A172 (cell line): ENCODE measurements around the gene FAM83E. TPM values are rescaled to one million over a fixed set of nuclear protein-coding genes. Genes with fewer than 3 reads are reported as not detected.
"Not testable (repeated sequence)": the region's sequence is repeated elsewhere in the genome, so short reads cannot be mapped to it uniquely, and the experiment has no call there.

Source experiments
- DNase-seq: peaks from one replicate; pipeline ENCODE4 v3.0.0-alpha.2; 2015; ENCODE audit warnings: low spot score
- total RNA-seq: library from RNA; depleted of rRNA; stranded (reverse); fragments of >200 nt; shearing (Covaris generic); gene quantifications from 2 replicates; pipeline ENCODE4 v1.2.3, GENCODE V29; 2014

The FAM83E gene
- total RNA-seq, 1 experiment from 2014 or later = not detected

DNA sequence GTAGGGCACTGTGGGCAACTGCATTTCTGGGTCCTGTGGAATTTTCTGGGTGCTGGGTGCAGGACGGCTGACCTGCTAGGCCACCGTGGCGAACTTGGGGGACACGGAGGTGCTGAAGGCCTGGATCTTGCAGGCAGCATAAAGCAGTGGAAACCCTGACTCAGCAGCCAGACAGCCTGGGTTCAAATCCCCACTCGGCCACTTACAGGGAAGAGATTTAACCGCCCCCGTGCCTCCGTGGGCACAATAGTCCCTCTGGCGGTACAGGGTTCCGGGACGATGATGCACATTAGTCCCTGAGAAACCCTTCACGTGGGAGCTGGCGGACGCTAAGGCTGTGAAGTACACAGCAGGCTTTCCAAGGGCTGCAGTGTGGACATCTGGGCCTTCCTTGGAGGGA lies 3.0 kb downstream of the FAM83E start:
- no peak for DNase-seq

DNA sequence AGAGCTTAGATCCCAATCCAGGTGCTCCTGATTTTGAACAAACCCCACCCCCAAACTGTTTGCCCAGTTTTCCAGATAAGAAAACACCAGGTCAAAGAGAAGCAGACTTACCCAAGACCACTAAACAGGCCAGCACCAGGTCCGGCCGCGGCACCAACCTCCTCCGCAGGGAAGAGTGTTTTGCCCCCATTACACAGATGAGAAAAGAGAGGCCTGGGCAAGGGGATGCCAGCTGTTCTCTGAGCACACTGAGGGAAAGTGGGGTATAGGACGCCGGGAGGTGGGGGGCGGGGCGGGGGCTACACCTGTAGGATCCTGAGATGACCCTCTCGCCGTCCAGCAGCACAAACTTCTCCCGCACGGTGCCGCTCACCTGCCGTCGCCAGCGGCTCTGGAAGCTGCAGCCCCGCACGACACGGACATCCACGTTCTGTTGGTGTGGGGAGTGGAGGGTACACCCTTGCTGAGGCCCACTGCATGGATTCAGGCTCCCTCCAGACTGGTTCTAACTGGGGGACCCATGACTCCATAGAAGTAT lies 5.2 kb downstream of the FAM83E start:
- DNase-seq = no peak

DNA sequence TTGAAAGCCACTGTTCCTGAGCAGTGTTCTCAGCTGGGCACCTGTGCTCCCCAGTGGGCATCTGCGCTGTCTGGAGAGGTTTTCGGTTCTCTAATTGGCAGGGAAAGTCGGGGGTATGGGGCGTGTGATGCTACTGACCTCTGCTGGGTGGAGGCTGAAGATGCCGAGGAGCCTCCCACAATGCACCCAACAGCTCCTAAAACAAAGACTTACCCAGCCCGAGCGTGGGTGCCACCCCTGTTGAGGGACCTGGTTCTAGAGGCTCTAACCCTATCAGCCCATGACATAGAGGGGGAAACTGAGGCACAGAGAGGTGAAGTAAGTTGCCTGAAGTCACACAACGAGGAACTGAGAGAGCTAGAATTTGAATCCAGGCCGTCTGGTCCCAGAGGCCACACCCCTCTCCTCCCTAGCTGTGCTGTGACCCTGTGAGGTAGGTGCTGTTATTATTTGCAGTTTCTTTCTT lies 6.0 kb downstream of the FAM83E start:
- DNase-seq = peak; percentile 39

DNA sequence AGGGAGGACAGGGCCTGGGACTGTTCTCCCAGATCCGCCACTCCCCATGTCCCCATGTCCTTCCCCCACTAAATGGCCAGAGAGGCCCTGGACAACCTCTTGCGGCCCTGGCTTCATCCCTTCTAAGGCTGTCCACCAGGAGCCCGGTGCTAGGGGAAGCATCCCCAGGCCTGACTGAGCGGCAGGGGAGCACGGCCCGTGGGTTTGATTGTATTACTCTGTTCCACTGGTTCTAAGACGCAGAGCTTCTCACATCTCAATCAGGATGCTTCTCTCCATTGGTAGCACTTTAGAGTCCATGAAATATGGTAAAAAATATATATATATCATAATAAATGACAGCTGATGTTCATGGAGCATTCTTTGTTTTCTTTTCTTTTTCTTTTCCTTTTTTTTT lies 7.5 kb downstream of the FAM83E start:
- DNase-seq = no peak

DNA sequence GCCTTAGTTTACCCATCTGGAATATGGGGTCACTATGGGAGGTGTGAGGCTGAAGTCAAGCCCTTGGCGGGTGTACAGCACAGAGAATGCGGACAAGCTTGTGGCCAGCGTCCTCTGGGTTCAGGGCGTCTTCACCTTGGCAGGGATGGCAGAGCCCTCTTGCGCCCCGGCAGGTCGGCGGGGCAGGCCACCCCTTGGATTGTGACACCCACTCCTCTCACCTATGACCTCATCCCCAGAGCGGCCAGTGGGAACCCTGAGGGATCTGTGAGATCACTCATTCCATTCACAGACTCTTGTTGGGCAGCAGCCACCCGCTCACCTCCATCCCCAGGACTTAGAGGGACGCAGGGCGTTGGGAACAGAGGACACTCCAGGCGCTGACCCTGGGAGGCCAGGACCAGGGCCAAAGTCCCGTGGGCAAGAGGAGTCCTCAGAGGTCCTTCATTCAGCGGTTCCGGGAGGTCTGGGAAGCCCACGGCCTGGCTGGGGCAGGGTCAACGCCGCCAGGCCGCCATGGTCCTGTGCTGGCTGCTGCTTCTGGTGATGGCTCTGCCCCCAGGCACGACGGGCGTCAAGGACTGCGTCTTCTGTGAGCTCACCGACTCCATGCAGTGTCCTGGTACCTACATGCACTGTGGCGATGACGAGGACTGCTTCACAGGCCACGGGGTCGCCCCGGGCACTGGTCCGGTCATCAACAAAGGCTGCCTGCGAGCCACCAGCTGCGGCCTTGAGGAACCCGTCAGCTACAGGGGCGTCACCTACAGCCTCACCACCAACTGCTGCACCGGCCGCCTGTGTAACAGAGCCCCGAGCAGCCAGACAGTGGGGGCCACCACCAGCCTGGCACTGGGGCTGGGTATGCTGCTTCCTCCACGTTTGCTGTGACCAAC lies 8.2 kb downstream of the FAM83E start, which contains the start of gene SPACA4:
Gene SPACA4 (plus strand): TSS at position 280 of the 896 bp plus-strand sequence. CDS start 237 bp downstream, at position 517.
- no peak for DNase-seq

DNA sequence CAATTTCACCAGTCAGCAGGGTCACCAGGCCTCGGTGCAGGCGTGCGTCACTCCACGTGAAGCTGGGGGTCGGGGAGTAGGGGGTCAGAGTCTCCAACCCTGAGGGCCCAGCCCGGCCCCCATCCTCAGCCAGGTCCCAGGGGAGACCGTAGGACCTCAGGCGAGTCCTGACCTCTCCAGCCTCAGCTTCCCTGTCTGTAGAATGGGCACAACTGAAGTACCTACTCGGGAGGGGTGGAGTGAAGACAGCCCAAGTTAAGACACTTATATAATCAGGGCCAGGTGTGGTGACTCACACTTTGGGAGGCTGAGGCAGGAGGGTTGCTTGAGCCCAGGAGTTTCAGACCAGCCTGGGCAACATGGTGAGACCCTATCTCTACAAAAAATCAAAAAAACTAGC lies 11.0 kb downstream of the FAM83E start:
- DNase-seq = no peak

DNA sequence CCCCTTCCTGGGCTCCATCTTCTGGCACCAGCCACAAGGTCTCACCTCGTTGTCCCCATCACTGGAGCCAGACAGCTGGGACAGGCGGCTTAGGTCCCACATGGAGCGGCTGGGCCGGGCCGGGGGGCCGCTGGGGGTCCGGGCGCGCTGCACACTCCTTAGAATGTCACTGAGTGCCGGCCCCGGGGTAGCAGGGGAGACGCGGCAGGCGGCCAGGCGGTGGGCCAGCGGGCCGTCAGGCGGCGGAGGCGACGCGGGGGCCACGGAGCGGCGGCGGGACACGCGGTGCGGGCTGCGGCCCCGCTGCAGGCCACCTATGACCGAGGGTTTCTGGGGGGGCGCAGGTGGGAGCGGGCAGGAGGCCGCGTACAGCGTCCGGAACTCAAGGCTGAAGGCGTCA lies 11.4 kb downstream of the FAM83E start:
- DNase-seq = no peak

DNA sequence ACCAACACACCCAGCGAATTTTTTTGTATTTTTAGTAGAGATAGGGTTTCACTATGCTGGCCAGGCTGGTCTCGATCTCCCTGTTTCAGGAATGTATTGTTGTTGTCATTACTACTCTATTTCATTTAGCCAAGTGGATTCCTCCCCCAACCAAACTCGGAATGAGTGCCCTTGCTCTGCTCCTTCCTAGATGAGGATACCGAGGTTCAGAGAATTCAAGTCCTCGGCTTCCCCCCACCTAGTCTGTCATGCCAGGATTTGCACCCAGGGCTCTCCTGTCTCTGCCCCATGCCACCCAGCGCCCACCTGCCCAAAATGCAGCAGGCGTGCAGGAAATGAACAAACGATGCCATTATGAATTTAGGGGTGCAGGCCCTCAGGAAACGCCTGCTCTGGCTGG lies 11.9 kb downstream of the FAM83E start:
- DNase-seq = no peak

DNA sequence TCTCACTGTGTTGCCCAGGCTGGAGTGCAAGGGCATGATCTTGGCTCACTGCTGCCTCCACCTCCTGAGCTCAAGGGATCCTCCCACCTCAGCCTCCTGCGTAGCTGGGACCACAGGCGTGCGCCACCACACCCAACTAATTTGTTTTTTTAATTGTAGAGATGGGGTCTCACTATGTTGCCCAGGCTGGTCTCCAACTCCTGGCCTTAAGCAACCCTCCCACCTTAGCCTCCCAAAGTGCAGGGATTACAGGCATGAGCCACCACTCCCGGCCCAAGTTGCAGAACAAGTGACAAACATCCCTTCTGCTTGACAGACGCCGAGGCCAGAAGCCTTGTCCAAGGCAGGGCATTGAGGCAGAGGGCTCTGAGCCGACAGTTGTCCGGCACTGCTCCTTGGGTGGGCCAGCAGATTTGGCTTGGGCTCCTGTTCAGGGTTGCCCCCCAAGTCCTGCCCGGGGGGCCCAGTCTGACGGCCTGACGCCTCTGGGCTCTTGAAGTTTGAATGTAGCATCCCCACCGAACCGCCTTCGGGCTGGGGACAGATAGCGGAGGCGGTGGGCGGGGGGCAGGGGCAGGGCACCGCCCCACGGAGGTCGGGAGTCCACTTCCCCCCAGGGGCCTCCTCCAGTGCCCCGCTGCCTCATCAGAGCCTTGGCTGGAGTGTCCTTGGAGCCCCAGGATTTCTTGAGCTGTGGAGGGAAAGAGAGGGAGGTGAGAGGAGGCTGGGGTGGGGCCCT lies 14.0 kb downstream of the FAM83E start:
- no peak for DNase-seq

DNA sequence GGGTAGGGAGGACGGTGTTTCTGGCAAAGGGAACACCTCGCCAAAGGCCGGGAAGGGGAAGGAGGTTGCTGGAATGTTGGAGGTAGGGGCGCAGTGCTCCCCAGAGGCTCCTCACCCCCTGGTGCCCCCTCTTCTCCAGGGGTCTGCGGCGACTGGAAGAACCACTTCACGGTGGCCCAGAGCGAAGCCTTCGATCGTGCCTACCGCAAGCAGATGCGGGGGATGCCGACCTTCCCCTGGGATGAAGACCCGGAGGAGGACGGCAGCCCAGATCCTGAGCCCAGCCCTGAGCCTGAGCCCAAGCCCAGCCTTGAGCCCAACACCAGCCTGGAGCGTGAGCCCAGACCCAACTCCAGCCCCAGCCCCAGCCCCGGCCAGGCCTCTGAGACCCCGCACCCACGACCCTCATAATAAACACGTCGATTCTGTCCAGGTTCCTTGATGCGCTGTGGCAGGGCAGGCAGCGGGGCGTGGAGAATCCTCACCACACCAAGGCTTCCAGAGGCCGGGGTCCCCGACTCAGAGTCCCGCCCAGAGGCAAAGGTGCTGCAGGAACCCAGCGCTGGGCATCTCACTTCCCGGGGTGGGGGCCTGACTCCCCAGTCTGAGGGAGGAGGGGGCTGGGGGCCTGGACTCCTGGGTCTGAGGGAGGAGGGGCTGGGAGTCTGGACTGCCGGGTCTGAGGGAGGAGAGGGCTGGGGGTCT lies 15.7 kb downstream of the FAM83E start:
- DNase-seq = no peak

DNA sequence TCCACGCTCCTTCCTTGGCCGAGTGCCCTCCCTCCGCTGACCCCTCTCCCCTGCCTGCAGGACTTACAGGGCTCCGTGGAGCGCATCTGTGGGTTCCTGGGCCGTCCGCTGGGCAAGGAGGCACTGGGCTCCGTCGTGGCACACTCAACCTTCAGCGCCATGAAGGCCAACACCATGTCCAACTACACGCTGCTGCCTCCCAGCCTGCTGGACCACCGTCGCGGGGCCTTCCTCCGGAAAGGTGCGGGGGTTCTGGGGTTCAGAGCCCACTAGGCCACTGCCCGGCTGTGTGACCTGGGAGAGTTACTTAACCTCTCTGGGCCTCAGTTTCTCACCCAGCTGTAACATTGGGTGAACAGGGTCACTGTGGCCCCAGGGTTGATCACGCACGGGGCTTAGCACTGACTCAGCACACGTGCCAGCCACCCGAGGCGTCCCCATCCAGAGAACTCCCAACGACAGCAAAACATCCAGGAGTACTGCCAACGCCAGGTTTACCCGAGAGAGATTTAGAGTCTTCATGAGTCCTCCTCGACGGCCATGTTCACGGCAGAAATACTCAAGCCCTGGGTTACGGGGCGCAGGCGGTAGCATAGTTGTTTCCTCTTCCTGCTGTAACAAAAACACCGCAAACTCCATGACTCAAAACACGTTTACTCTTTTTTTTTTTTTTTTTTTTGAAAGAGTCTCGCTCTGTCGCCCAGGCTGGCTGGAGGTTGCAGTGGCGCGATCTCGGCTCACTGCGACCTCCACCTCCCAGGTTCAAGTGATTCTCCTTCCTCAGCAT lies 18.0 kb downstream of the FAM83E start:
- DNase-seq = no peak

DNA sequence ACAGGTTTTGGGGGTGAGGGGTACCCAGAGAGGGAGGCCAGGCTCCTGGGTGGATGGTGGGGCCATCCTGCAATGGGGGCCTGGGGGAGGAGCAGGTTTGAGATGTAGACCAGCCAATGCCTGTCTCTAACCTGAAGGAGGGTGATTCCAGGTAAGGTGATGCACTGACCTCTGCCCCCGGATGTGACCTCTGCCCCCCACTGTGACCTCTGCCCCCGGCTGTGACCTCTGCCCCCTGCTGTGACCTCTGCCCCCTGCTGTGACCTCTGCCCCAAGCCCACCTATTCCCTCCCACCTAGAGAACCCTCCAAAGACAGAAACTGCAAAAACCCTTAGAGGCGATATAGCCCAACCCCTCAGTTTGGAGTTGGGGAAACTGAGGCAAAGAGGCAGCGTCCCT lies 18.6 kb downstream of the FAM83E start:
- no peak for DNase-seq

DNA sequence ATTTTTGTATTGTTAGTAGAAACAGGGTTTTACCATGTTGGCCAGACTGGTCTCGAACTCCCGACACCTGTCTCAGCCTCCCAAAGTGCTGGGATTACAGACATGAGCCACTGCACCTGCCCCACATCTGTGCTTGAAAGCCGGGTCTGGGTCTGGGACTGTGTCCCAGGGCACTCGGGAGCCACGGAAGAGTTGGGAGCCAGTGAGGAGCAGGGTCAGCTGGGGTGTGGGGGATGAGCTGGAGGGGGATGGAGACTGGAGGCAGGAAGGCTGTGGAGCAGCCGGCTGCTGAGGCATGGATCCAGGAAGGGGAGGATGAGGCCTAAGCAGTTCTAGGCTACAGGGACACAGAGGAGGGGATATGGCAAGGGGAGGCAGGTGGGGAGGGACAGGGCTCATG lies 19.0 kb downstream of the FAM83E start:
- no peak for DNase-seq

DNA sequence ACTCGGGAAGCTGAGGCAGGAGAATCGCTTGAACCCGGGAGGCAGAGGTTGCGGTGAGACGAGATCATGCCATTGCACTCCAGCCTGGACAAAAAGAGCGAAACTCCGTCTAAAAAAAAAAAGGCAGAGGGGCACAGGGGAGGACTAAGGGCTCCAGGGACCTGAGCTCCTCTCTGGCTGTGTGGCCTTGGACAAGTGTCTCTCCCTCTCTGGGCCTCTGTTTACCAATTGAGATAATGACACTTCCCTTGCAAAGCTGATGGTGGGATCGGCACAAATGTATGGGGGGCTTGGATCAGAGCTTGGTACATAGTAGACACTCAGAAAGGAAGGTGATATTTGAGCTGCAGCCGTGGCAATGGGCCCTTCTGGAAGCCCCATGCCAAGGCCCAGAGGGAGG lies 19.7 kb downstream of the FAM83E start:
- no peak for DNase-seq

DNA sequence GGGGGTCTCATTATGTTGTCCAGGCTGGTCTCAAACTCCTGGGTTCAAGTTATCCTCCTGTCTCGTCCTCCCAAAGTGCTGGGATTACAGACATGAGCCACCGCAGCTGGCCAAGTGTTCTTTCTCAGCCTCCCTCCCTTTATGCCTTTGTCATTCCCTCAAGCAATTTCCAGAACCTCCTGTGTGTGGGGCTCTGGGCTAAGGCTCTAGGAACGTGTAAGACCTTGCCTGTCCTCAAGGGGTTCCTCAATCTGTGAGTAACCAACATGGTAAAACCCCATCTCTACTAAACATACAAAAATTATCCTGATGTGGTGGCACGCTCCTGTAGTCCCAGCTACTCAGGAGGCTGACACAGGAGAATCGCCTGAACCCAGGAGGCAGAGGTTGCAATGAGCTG lies 23.9 kb downstream of the FAM83E start:
- DNase-seq = no peak

DNA sequence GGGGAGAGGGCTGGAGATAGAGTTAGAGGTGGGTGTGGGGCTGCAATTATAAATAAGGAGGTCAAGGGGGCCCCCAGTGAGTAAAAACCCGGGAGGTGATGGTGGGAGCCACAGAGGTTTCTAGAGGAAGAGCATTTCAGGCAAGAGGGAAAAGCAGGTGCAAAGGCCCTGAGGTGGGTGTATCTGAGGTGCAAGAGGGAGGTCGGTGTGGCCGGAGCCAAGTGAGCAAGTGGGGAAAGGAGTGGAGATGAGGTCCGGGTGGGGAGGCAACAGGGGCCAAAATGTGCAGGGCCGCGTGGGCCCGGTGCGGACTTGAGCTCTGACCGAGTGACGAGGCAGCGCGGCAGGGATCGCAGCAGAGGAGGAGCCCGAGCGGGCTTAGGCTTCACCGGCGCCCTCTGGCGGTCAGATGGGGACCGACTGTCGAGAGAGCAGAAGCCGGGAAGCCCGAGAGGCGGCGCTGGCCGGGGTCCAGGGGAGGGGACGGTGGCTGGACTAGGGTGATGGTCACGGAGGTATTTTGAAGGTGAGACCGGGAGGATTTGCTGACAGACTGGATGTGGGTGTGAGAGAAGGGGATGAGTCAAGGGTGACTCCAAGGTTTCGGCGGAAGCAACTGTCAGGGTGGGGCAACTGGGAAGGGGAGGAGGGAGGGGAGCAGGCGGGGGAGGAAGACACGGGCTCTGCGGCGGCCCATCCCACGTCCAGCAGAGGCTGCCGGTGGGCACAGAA lies 26.0 kb downstream of the FAM83E start:
- peak; percentile 74 for DNase-seq

DNA sequence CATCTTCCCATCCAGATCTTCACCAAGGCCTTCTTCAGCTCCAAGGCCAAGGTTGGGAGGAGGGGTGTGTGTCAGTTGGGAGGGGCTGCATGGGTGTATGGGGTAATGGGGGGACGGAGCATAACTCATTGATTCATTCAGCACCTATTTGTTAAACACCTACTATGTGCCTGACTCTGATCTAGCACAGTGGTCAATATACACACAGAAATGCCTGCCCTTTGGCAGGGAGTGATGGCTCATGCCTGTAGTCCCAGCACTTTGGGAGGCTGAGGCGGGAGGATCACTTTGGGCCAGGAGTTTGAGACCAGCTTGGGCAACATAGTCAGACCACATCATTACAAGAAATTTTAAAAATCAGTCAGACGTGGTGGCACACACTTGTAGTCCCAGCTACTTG lies 27.5 kb downstream of the FAM83E start:
- DNase-seq = no peak

DNA sequence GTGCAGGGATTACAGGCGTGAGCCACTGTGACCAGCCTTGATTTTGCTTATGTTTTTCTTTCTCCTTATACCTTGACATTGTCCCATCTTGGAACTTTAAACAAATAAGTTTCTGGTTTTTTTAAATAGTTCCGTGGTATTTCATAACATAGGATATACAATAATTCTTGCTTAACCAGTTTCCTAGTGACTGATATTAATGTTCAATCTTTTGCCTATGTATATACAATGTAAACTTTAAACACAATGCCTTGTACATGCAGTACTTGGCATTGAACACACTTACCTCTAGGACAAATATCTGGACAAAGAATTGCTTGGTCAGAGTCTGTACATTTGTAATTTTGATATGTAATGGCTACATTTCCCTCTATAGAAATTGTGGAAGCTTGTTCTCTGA lies 32.7 kb downstream of the FAM83E start:
- DNase-seq = no peak

DNA sequence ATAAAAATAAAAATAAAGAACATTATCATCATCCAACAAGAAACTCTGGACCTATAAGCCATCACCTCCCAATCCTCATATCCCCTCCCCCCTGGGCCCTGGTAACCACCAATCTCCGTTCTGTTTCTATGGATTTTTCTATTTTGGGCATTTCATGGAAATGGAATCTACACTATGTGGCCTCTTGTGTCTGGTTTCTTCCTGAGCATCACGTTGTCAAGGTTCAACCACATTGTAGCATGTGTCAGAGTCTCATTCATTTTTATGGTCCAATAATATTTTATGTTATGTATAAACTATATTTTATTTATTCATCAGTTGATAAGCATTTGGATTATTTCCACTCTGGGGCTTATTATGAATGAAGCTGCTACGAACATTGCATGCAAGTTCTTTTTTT lies 36.0 kb downstream of the FAM83E start:
- DNase-seq = no peak

DNA sequence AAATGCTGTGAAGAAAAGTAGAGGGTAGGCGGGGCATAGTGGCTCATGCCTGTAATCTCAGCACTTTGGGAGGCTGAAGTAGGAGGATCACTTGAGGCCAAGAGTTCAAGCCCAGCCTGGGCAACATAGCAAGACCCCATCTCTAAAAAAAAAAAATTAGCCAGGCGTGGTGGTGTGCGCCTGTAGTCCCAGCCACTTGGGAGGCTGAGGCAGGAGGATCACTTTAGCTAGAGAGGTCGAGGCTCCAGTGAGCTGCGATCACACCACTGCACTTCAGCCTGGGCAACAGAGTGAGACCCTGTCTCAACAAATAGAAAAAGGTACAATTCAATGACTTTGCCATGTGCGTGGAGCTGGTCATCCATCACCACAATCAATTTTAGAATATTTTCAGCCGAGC lies 37.0 kb downstream of the FAM83E start:
- not testable (repeated sequence) for DNase-seq
